Measurements from ENCODE around the gene PTPN22. TPM values are rescaled to one million over a fixed set of nuclear protein-coding genes. Genes with fewer than 3 reads are reported as not detected.

PTPN22 gene
- total RNA-seq, 1 donor from 2014 or later: 1.0 TPM

- no peak overlapping the region for H3K27ac ChIP-seq (ENCODE audit: low read depth, low read length)
- H3K27me3 ChIP-seq (ENCODE audit: control insufficient read depth in 3 of 3, insufficient read depth in 3 of 3, low read length in 3 of 3): no peaks in the 10 kb centered on the region
- H3K9me3 ChIP-seq (ENCODE audit: control insufficient read depth in 3 of 3, low read length in 3 of 3): no peaks in the 10 kb centered on the region
- no peaks in the 10 kb centered on the region for H3K36me3 ChIP-seq (ENCODE audit: control insufficient read depth in 3 of 3, insufficient read depth in 3 of 3, low read length in 3 of 3)
- peak overlapping the region in 1 of 3 donors; percentile 84 for H3K9ac ChIP-seq (ENCODE audit: low read depth in 1 of 3, low read length in 3 of 3)
- H3K4me3 ChIP-seq (ENCODE audit: low read length in 3 of 3): no peak overlapping the region
- H3K4me1 ChIP-seq (ENCODE audit: control insufficient read depth in 3 of 3, insufficient read depth in 3 of 3, low read length in 3 of 3): peaks cover 6 to 22% (median 12%) of the 10 kb centered on the region in 3 donors
Measured at GRCh38 chr1:113813218-113813617, 58.3 kb downstream of the PTPN22 start.

- Histone ChIP-seq H3K9me3 (ENCODE audit: control insufficient read depth in 3 of 3, low read length in 3 of 3) (no peaks in the 10 kb centered on the region), H3K27ac (ENCODE audit: low read depth, low read length) (peak overlapping the region; percentile 93), H3K4me1 (ENCODE audit: control insufficient read depth in 3 of 3, insufficient read depth in 3 of 3, low read length in 3 of 3) (peaks cover 6 to 22% (median 12%) of the 10 kb centered on the region in 3 donors), H3K9ac (ENCODE audit: low read depth in 1 of 3, low read length in 3 of 3) (peak overlapping the region; percentile 74 to 96 (median 84)), H3K36me3 (ENCODE audit: control insufficient read depth in 3 of 3, insufficient read depth in 3 of 3, low read length in 3 of 3) (no peaks in the 10 kb centered on the region), H3K27me3 (ENCODE audit: control insufficient read depth in 3 of 3, insufficient read depth in 3 of 3, low read length in 3 of 3) (no peaks in the 10 kb centered on the region), H3K4me3 (ENCODE audit: low read length in 3 of 3) (peak overlapping the region; percentile 81 to 98 (median 85))
Measured at GRCh38 chr1:113812661-113813135, 58.8 kb downstream of the PTPN22 start.

- H3K4me1 ChIP-seq (ENCODE audit: control insufficient read depth in 3 of 3, insufficient read depth in 3 of 3, low read length in 3 of 3): peaks cover 6 to 22% (median 12%) of the 10 kb centered on the region in 3 donors
- H3K27me3 ChIP-seq (ENCODE audit: control insufficient read depth in 3 of 3, insufficient read depth in 3 of 3, low read length in 3 of 3): no peaks in the 10 kb centered on the region
- H3K9ac ChIP-seq (ENCODE audit: low read depth in 1 of 3, low read length in 3 of 3): peak within 1 kb of the TSS; percentile 96 to 99 (median 97)
Measured at GRCh38 chr1:113811888-113812660, 59.4 kb downstream of the PTPN22 start, which contains the start of gene RSBN1. Gene RSBN1 (minus strand): TSS chr1:113812476. CDS start chr1:113812412, 64 bp downstream.

GRCh38 chr1:113811156-113811887 is 60.2 kb downstream of the PTPN22 start:
- peak overlapping the region; percentile 96 to 99 (median 97) for H3K9ac ChIP-seq (ENCODE audit: low read depth in 1 of 3, low read length in 3 of 3)
- H3K4me1 ChIP-seq (ENCODE audit: control insufficient read depth in 3 of 3, insufficient read depth in 3 of 3, low read length in 3 of 3): peaks cover 6 to 22% (median 12%) of the 10 kb centered on the region in 3 donors
- no peaks in the 10 kb centered on the region for H3K9me3 ChIP-seq (ENCODE audit: control insufficient read depth in 3 of 3, low read length in 3 of 3)
- H3K27ac ChIP-seq (ENCODE audit: low read depth, low read length): peak overlapping the region; percentile 93
- no peaks in the 10 kb centered on the region for H3K27me3 ChIP-seq (ENCODE audit: control insufficient read depth in 3 of 3, insufficient read depth in 3 of 3, low read length in 3 of 3)
- H3K4me3 ChIP-seq (ENCODE audit: low read length in 3 of 3): peak overlapping the region; percentile 95 to 99 (median 98)
- no peaks in the 10 kb centered on the region for H3K36me3 ChIP-seq (ENCODE audit: control insufficient read depth in 3 of 3, insufficient read depth in 3 of 3, low read length in 3 of 3)

More at GRCh38 chr1:113811888-113812660, 59.4 kb downstream of the PTPN22 start, which contains the start of gene RSBN1:
- Histone ChIP-seq H3K4me3 (ENCODE audit: low read length in 3 of 3) (peak within 1 kb of the TSS; percentile 95 to 99 (median 98)), H3K9me3 (ENCODE audit: control insufficient read depth in 3 of 3, low read length in 3 of 3) (no peaks in the 10 kb centered on the region), H3K36me3 (ENCODE audit: control insufficient read depth in 3 of 3, insufficient read depth in 3 of 3, low read length in 3 of 3) (no peaks in the 10 kb centered on the region), H3K27ac (ENCODE audit: low read depth, low read length) (peak within 1 kb of the TSS; percentile 93)

GRCh38 chr1:113809670-113810602 is 61.6 kb downstream of the PTPN22 start:
- H3K27ac ChIP-seq (ENCODE audit: low read depth, low read length): no peak overlapping the region
- peak overlapping the region; percentile 36 to 99 (median 98) for H3K4me3 ChIP-seq (ENCODE audit: low read length in 3 of 3)
- no peaks in the 10 kb centered on the region for H3K36me3 ChIP-seq (ENCODE audit: control insufficient read depth in 3 of 3, insufficient read depth in 3 of 3, low read length in 3 of 3)
- peaks cover 6 to 22% (median 12%) of the 10 kb centered on the region in 3 donors for H3K4me1 ChIP-seq (ENCODE audit: control insufficient read depth in 3 of 3, insufficient read depth in 3 of 3, low read length in 3 of 3)
- H3K9me3 ChIP-seq (ENCODE audit: control insufficient read depth in 3 of 3, low read length in 3 of 3): no peaks in the 10 kb centered on the region
- H3K9ac ChIP-seq (ENCODE audit: low read depth in 1 of 3, low read length in 3 of 3): peak overlapping the region in 2 of 3 donors; percentile 97 to 99
- no peaks in the 10 kb centered on the region for H3K27me3 ChIP-seq (ENCODE audit: control insufficient read depth in 3 of 3, insufficient read depth in 3 of 3, low read length in 3 of 3)

- Histone ChIP-seq H3K27me3 (ENCODE audit: control insufficient read depth in 3 of 3, insufficient read depth in 3 of 3, low read length in 3 of 3) (no peaks in the 10 kb centered on the region), H3K4me3 (ENCODE audit: low read length in 3 of 3) (no peak overlapping the region), H3K36me3 (ENCODE audit: control insufficient read depth in 3 of 3, insufficient read depth in 3 of 3, low read length in 3 of 3) (no peaks in the 10 kb centered on the region), H3K27ac (ENCODE audit: low read depth, low read length) (no peak overlapping the region), H3K9ac (ENCODE audit: low read depth in 1 of 3, low read length in 3 of 3) (no peak overlapping the region), H3K9me3 (ENCODE audit: control insufficient read depth in 3 of 3, low read length in 3 of 3) (no peaks in the 10 kb centered on the region), H3K4me1 (ENCODE audit: control insufficient read depth in 3 of 3, insufficient read depth in 3 of 3, low read length in 3 of 3) (peaks cover 9 to 22% (median 12%) of the 10 kb centered on the region in 3 donors)
Measured at GRCh38 chr1:113808450-113809195, 62.9 kb downstream of the PTPN22 start.

- Histone ChIP-seq H3K36me3 (ENCODE audit: control insufficient read depth in 3 of 3, insufficient read depth in 3 of 3, low read length in 3 of 3) (no peaks in the 10 kb centered on the region), H3K27ac (ENCODE audit: low read depth, low read length) (no peak overlapping the region), H3K9me3 (ENCODE audit: control insufficient read depth in 3 of 3, low read length in 3 of 3) (no peaks in the 10 kb centered on the region), H3K4me1 (ENCODE audit: control insufficient read depth in 3 of 3, insufficient read depth in 3 of 3, low read length in 3 of 3) (peaks cover 6 to 16% (median 9%) of the 10 kb centered on the region in 3 donors), H3K4me3 (ENCODE audit: low read length in 3 of 3) (no peak overlapping the region), H3K9ac (ENCODE audit: low read depth in 1 of 3, low read length in 3 of 3) (no peak overlapping the region), H3K27me3 (ENCODE audit: control insufficient read depth in 3 of 3, insufficient read depth in 3 of 3, low read length in 3 of 3) (no peaks in the 10 kb centered on the region)
Measured at GRCh38 chr1:113805639-113806038, 65.9 kb downstream of the PTPN22 start.

- Histone ChIP-seq H3K9ac (ENCODE audit: low read depth in 1 of 3, low read length in 3 of 3) (no peak overlapping the region), H3K4me3 (ENCODE audit: low read length in 3 of 3) (no peak overlapping the region), H3K36me3 (ENCODE audit: control insufficient read depth in 3 of 3, insufficient read depth in 3 of 3, low read length in 3 of 3) (no peaks in the 10 kb centered on the region), H3K9me3 (ENCODE audit: control insufficient read depth in 3 of 3, low read length in 3 of 3) (no peaks in the 10 kb centered on the region), H3K27ac (ENCODE audit: low read depth, low read length) (no peak overlapping the region), H3K27me3 (ENCODE audit: control insufficient read depth in 3 of 3, insufficient read depth in 3 of 3, low read length in 3 of 3) (no peaks in the 10 kb centered on the region), H3K4me1 (ENCODE audit: control insufficient read depth in 3 of 3, insufficient read depth in 3 of 3, low read length in 3 of 3) (peaks cover 6 to 12% (median 12%) of the 10 kb centered on the region in 3 donors)
Measured at GRCh38 chr1:113805256-113805531, 66.3 kb downstream of the PTPN22 start.

Measured in skeletal muscle tissue (tissue), 4 donors.